PC-3 (cell line): Measurements from ENCODE around the gene SLC16A3. TPM values are rescaled to one million over a fixed set of nuclear protein-coding genes. Genes with fewer than 3 reads are reported as not detected.

Experiments used
- ATAC-seq: fragments of 200-7000 bp; cut with Tn5 transposase; 2 replicates; pipeline ENCODE4 v1.9.1; 2020; ENCODE audit warnings: mild to moderate bottlenecking, moderate library complexity
- BruUV-seq: library from RNA; stranded (reverse); fragments of 400-500 nt; replicated peaks from 2 replicates; lab custom pipeline; 2021; lab: Mats Ljungman, UMichigan
- CTCF ChIA-PET: fragments of 300-600 bp; sonication (Branson Sonifier 250); formaldehyde crosslinking; loops from one replicate; lab custom pipeline; 2022; ENCODE audit warnings: antibody characterized with exemption; lab: Charles Lee
- POLR2A ChIA-PET: fragments of 300-600 bp; sonication (Branson Sonifier 250); formaldehyde crosslinking; loops from one replicate; lab custom pipeline; 2022; ENCODE audit warnings: antibody characterized with exemption; ENCODE audit not compliant: unreplicated experiment; lab: Charles Lee
- DNase-seq: peaks from one replicate; pipeline ENCODE4 v3.0.0-alpha.2; 2015
- H2AFZ ChIP-seq: fragments of 300-600 bp; sonication (generic); 2 replicates; pipeline ENCODE4 v1.6.0; 2016; ENCODE audit warnings: antibody characterized with exemption, low read length
- H3F3A ChIP-seq: fragments of 300-600 bp; sonication (generic); one replicate; pipeline ENCODE4 v1.6.0; 2017; ENCODE audit warnings: antibody characterized with exemption, low read length, control low read depth, mild to moderate bottlenecking; ENCODE audit not compliant: unreplicated experiment
- H3K27ac ChIP-seq: fragments of 300-600 bp; sonication (generic); 2 replicates; pipeline ENCODE4 v1.5.1; 2016; ENCODE audit warnings: mild to moderate bottlenecking, low read length
- H3K27me3 ChIP-seq: fragments of 300-600 bp; sonication (generic); 2 replicates; pipeline ENCODE4 v1.6.1; 2016; ENCODE audit warnings: low read length, mixed read lengths
- H3K36me3 ChIP-seq: fragments of 300-600 bp; sonication (generic); 2 replicates; pipeline ENCODE4 v1.6.1; 2016; ENCODE audit warnings: low read depth, mixed run types, low read length, mixed read lengths
- H3K4me1 ChIP-seq: fragments of 300-600 bp; sonication (generic); 2 replicates; pipeline ENCODE4 v1.5.1; 2016; ENCODE audit warnings: low read length; ENCODE audit not compliant: insufficient read depth
- H3K4me2 ChIP-seq: fragments of 300-600 bp; sonication (generic); 2 replicates; pipeline ENCODE4 v1.6.0; 2016; ENCODE audit warnings: low read length
- H3K4me3 ChIP-seq: fragments of 300-600 bp; sonication (generic); 2 replicates; pipeline ENCODE4 v1.5.1; 2016; ENCODE audit warnings: mild to moderate bottlenecking, low read length, mixed read lengths
- H3K79me2 ChIP-seq: fragments of 300-600 bp; sonication (generic); 2 replicates; pipeline ENCODE4 v1.6.1; 2017; ENCODE audit warnings: low read length, mixed read lengths
- H3K9ac ChIP-seq: fragments of 300-600 bp; sonication (generic); 2 replicates; pipeline ENCODE4 v1.6.0; 2016; ENCODE audit warnings: mild to moderate bottlenecking, low read length
- H3K9me2 ChIP-seq: fragments of 300-600 bp; sonication (generic); replicated peaks from 2 replicates; pipeline ENCODE4 v1.6.1; 2016; ENCODE audit warnings: mixed run types, low read length, mixed read lengths
- H3K9me3 ChIP-seq: fragments of 300-600 bp; sonication (generic); 2 replicates; pipeline ENCODE4 v1.6.1; 2016; ENCODE audit warnings: low read length, mixed read lengths
- H4K20me1 ChIP-seq: fragments of 300-600 bp; sonication (generic); 2 replicates; pipeline ENCODE4 v1.6.1; 2016; ENCODE audit warnings: low read length, mixed read lengths
- CTCF ChIP-seq: fragments of 300-600 bp; sonication (generic); conservative IDR thresholded peaks from 2 replicates; pipeline ENCODE4 v1.5.1; 2017; ENCODE audit warnings: antibody characterized with exemption, low read depth, mild to moderate bottlenecking, low read length
- EZH2 ChIP-seq: fragments of 300-600 bp; sonication (generic); IDR thresholded peaks from one replicate; pipeline ENCODE4 v1.6.1; 2017; ENCODE audit warnings: antibody characterized with exemption, mild to moderate bottlenecking, low read length; ENCODE audit not compliant: unreplicated experiment
- EZH2phosphoT487 ChIP-seq: fragments of 300-600 bp; sonication (generic); IDR thresholded peaks from 2 replicates; pipeline ENCODE4 v1.6.1; 2018; ENCODE audit warnings: mild to moderate bottlenecking, antibody characterized with exemption, low read length, borderline replicate concordance
- intact Hi-C: fragments of 100-400 bp; cut with micrococcal nuclease; formaldehyde crosslinking; loops from 2 replicates; pipeline ENCODE4 v1.9.0; 2023
- total RNA-seq: library from RNA; depleted of rRNA; stranded (reverse); fragments of >200 nt; gene quantifications from 2 replicates; pipeline ENCODE4 v1.2.3, GENCODE V29; 2014

The SLC16A3 gene
- total RNA-seq, 1 experiment from 2014 or later, result 286 TPM

GRCh38 chr17:82255402-82255972 is 26.6 kb downstream of the SLC16A3 start:
- POLR2A ChIA-PET, result no interaction called here
- H2AFZ ChIP-seq, result no peak overlapping the region
- no peak overlapping the region for H3K9ac ChIP-seq
- no peaks in the 10 kb centered on the region for H3K9me3 ChIP-seq
- H3F3A ChIP-seq, result peaks cover 19% of the 10 kb centered on the region
- no peak for DNase-seq
- no peak overlapping the region for H3K4me2 ChIP-seq
- H3K79me2 ChIP-seq, result peaks cover 82% of the 10 kb centered on the region
- H3K27me3 ChIP-seq, result no peaks in the 10 kb centered on the region
- intact Hi-C loops, result no loop called here
- no peak overlapping the region for H3K4me3 ChIP-seq
- H4K20me1 ChIP-seq, result peaks cover 44% of the 10 kb centered on the region
- H3K9me2 ChIP-seq, result no peaks in the 10 kb centered on the region
- no TSS peak for BruUV-seq
- no peak for ATAC-seq
- H3K4me1 ChIP-seq, result no peaks in the 10 kb centered on the region
- no peak for TF ChIP-seq EZH2
- H3K27ac ChIP-seq, result no peak overlapping the region
- CTCF ChIA-PET, result no interaction called here
- H3K36me3 ChIP-seq, result peaks cover 82% of the 10 kb centered on the region

DNA sequence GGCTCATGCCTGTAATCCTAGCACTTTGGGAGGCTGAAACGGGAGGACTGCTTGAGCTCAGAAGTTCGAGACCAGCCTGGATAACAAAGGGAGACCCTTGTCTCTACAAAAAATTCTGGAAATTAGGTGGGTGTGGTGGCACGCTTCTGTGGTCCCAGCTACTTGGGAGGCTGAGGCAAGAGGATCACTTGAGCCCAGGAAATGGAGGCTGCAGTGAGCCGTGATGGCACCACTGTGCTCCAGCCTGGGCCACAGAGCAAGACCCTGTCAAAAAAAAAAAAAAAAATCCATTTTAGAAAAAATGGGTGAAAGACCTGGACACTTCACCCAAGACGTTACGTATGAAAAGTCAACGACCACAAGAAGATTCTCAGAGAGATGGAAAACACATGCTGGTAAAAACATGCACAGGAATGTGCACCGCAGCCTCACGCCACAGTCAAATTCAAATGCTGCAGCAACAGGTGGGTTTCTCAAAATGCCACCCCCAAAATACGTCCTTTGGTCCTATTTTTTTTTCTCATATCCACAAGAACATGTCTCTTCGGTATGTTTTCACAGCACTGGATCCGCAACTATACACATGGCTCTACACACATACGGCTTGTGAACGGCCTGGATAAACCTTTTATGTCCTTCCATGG is 27.5 kb downstream of the SLC16A3 start:
- peaks cover 44% of the 10 kb centered on the region for H4K20me1 ChIP-seq
- no peak overlapping the region for H3K27ac ChIP-seq
- H3F3A ChIP-seq, result peaks cover 19% of the 10 kb centered on the region
- no peak for ATAC-seq
- no peak overlapping the region for H3K9ac ChIP-seq
- peaks cover 82% of the 10 kb centered on the region for H3K36me3 ChIP-seq
- H3K4me3 ChIP-seq, result no peak overlapping the region
- H2AFZ ChIP-seq, result no peak overlapping the region
- H3K9me2 ChIP-seq, result no peaks in the 10 kb centered on the region
- no TSS peak for BruUV-seq
- H3K4me1 ChIP-seq, result no peaks in the 10 kb centered on the region
- no peaks in the 10 kb centered on the region for H3K27me3 ChIP-seq
- H3K9me3 ChIP-seq, result no peaks in the 10 kb centered on the region
- no peak overlapping the region for H3K4me2 ChIP-seq
- CTCF ChIA-PET, result no interaction called here
- no peak for DNase-seq
- TF ChIP-seq CTCF (no peak), EZH2 (no peak), EZH2phosphoT487 (no peak)
- H3K79me2 ChIP-seq, result peaks cover 83% of the 10 kb centered on the region
- intact Hi-C loops, result no loop called here
- POLR2A ChIA-PET, result no interaction called here

DNA sequence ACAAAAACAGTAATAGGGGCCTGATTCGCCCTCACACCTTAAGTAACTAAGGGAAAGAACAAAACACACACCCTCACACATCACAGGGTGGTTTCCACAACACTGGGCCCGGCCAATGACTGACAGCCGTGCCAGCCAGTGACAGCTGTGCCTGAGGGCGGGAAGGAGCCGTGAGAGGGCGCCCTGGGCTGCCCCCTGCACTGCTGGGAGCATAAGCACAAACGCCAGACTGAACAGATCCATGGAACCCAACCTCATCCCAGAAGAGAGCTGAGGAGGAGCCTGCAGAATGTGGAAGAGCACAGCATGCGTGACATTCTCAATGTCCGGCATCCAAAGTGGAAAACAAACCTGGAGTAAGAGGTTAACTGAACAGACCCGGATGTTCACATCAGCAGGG is 28.6 kb downstream of the SLC16A3 start:
- Histone ChIP-seq H3K4me1 (no peaks in the 10 kb centered on the region), H3K27me3 (no peaks in the 10 kb centered on the region), H3F3A (peaks cover 13% of the 10 kb centered on the region), H2AFZ (no peak overlapping the region), H3K9me2 (no peaks in the 10 kb centered on the region), H3K27ac (no peak overlapping the region), H4K20me1 (peaks cover 52% of the 10 kb centered on the region), H3K36me3 (peaks cover 82% of the 10 kb centered on the region), H3K9me3 (no peaks in the 10 kb centered on the region), H3K9ac (no peak overlapping the region), H3K4me2 (no peak overlapping the region), H3K79me2 (peaks cover 83% of the 10 kb centered on the region), H3K4me3 (no peak overlapping the region)
- BruUV-seq, result no TSS peak
- ChIA-PET POLR2A (no interaction called here), CTCF (no interaction called here)
- DNase-seq, result no peak
- ATAC-seq, result no peak; the same call in 1 of the 2 replicates
- intact Hi-C loops, result no loop called here
- TF ChIP-seq EZH2phosphoT487 (no peak), EZH2 (no peak), CTCF (no peak)
